Adrenal gland (tissue), 12 donors: ENCODE results near the gene DAZAP1. TPM values are rescaled to one million over a fixed set of nuclear protein-coding genes. Genes with fewer than 3 reads are reported as not detected.

ENCODE experiments used
- DNase-seq, 7 donors: peaks; one replicate each; pipeline ENCODE4 v3.0.0-alpha.2; 2019 to 2020
- H3K27ac ChIP-seq, 5 donors: fragments of 200-600 bp; sonication (generic) in 4 of 5; 1 replicate in 3 of 5; 2 replicates in 2 of 5; pipeline versions ENCODE4 v1.5.1 to v1.8.0; 2016 to 2020; ENCODE audit warnings: mild to moderate bottlenecking in 1 of 5
- H3K27me3 ChIP-seq: fragments of 200-600 bp; 2 replicates; pipeline ENCODE4 v1.8.0; 2021
- H3K36me3 ChIP-seq, 2 donors: fragments of 200-600 bp; replicated peaks in 1 of 2; 1 replicate in 1 of 2; 2 replicates in 1 of 2; pipeline versions ENCODE4 v1.5.1 to v1.8.0; 2018 to 2022
- H3K4me1 ChIP-seq, 2 donors: fragments of 200-600 bp; replicated peaks in 1 of 2; 1 replicate in 1 of 2; 2 replicates in 1 of 2; pipeline versions ENCODE4 v1.5.1 to v1.8.0; 2018 to 2021
- H3K4me3 ChIP-seq, 4 donors: fragments of 200-600 bp; sonication (generic) in 3 of 4; one replicate each; pipeline ENCODE4 v1.5.1; 2016 to 2018
- H3K9me3 ChIP-seq, 3 donors: fragments of 200-600 bp; sonication (generic) in 1 of 3; replicated peaks in 1 of 3; 1 replicate in 2 of 3; 2 replicates in 1 of 3; pipeline versions ENCODE4 v1.5.1 to v1.8.0; 2016 to 2021
- CTCF ChIP-seq, 6 experiments: fragments of 450-650 bp in 4 of 6; fragments of 200-600 bp in 2 of 6; sonication (generic) in 1 of 6; IDR thresholded peaks; 1 replicate in 5 of 6; 2 replicates in 1 of 6; pipeline versions ENCODE4 v1.5.1 to v1.8.0; 2016 to 2021; ENCODE audit warnings: antibody characterized with exemption in 6 of 6, mild to moderate bottlenecking in 2 of 6, moderate library complexity in 1 of 6
- POLR2A ChIP-seq, 2 donors: fragments of 450-650 bp; IDR thresholded peaks; one replicate each; pipeline ENCODE4 v1.6.1; 2017; ENCODE audit warnings: antibody characterized with exemption in 2 of 2, mild to moderate bottlenecking in 2 of 2, moderate library complexity in 1 of 2
- WGBS, 4 donors: extraction: QIAGEN DNeasy Blood & Tissue Kit in 2 of 4; methylation state at CpG; one replicate each; pipeline versions ENCODE4 v1.1.5 to v1.1.7; 2013 to 2017; 5-methylcytosine and 5-hydroxymethylcytosine counted together
- intact Hi-C, 2 donors: fragments of 100-400 bp; cut with DNase I; formaldehyde crosslinking; loops; one replicate each; pipeline versions ENCODE4 v1.14.1 to v1.15.0; 2022 to 2023
- polyA plus RNA-seq, 3 donors: library from polyadenylated mRNA; stranded (reverse); fragments of 200-250 nt in 2 of 3; fragments of 350-450 nt in 1 of 3; fragmentation: Illumina TruSeq in 1 of 3; extraction: RNeasy Lipid Tissue Mini Kit (QIAGEN cat#74804) in 1 of 3; gene quantifications; one replicate each; pipeline ENCODE4 v1.2.3, GENCODE V29; 2013 to 2014
- total RNA-seq, 9 donors: library from RNA; depleted of rRNA in 4 of 9; stranded (reverse); fragments of >200 nt in 4 of 9; fragments of 120-200 nt in 1 of 9; fragmentation: NEBNext Ultra II Directional in 1 of 9; extraction: Animal tissue kit (Norgen Biotek cat#: 25700) in 1 of 9; gene quantifications; one replicate each; pipeline versions ENCODE4 v1.1.0 to v1.2.4, GENCODE V29; 2013 to 2023
- donor health status: healthy with polysubstance abuse.
- donor health status: Bipolar disorder and iron deficiency.
- donor health status: DM: yes; HTN: yes; CAD: no.
- donor health status: DM: no; HTN: no; CAD: no.
- donor health status: DM: no; HTN: no; CAD: no.
- donor health status: DM: yes; HTN: yes; CAD: no.

The DAZAP1 gene
- total and polyA plus RNA-seq, 12 donors: 11.5 to 117 (median 53.1) TPM

DNA sequence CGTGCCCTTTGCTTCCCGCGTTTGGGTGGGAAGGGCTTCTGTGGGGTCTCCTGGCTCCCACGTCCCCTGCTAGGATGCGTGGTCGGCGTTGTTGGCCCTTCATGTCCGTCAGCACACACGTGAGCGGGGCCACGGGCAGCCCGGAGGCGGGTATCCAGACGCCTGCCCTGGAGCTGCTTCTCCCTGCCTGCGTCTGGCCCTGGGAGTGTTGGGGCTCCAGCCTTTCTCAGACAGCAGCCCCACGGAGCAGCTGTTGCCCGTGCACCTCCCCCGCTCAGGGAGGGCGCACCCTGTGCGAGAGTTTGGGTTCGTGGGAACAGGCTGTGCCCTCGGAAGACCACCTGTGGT, 14.5 kb downstream of the DAZAP1 start:
- H3K27me3 ChIP-seq: no peaks in the 10 kb centered on the region
- no peaks in the 10 kb centered on the region for H3K9me3 ChIP-seq
- 60 to 95% (median 70%) methylated on average over 1 to 22 of the region's 22 CpGs for WGBS, 4 donors
- H3K4me1 ChIP-seq: peaks cover 4 to 45% of the 10 kb centered on the region in 2 donors
- DNase-seq: no peak
- intact Hi-C loops: no loop called here
- no peak overlapping the region for H3K4me3 ChIP-seq
- H3K27ac ChIP-seq: peak overlapping the region; percentile 50 to 86 (median 65)
- TF ChIP-seq CTCF (IDR thresholded peaks at IDR 0.05): no peak
- H3K36me3 ChIP-seq: peaks cover 0 to 66% of the 10 kb centered on the region in 2 donors

- Histone ChIP-seq H3K9me3 (no peaks in the 10 kb centered on the region), H3K4me3 (no peak overlapping the region), H3K27ac (peak overlapping the region; percentile 50 to 86 (median 65)), H3K27me3 (no peaks in the 10 kb centered on the region), H3K36me3 (peaks cover 0 to 66% of the 10 kb centered on the region in 2 donors), H3K4me1 (peaks cover under 1 to 41% of the 10 kb centered on the region in 2 donors)
- DNase-seq: peak in 4 of 7 donors; percentile 68 to 81 (median 75)
- TF ChIP-seq CTCF (IDR thresholded peaks at IDR 0.05): no peak
- TF ChIP-seq POLR2A (IDR thresholded peaks at IDR 0.05): peak in 1 of 2 donors; percentile 22
- WGBS, 4 donors: 33 to 38% (median 37%) methylated on average over 15 to 16 of the region's 16 CpGs
- intact Hi-C loops: no loop called here
Measured at GRCh38 chr19:1422360-1422759, 15.0 kb downstream of the DAZAP1 start.

DNA sequence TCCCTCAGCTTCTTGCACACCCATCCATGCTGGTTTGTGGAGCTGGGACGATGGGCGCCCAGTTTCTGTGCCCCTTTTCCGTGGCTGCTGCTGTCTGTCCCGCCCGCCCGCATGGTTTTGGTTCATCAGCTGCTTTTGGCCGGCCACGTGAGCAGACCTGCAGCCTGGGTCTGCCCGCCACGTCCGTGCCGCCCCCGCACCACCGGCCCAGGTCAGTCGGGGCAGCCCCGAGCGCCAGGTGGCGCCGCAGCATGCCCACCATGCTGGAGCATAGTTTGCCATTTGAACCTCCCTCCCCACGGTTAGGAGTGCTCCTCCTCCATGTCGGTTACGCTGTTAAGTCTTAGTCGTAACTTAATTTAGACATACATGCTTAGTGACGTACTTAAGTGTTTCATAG, 15.6 kb downstream of the DAZAP1 start:
- intact Hi-C loops: no loop called here
- peaks cover 0 to 35% of the 10 kb centered on the region in 2 donors for H3K4me1 ChIP-seq
- H3K27me3 ChIP-seq: no peaks in the 10 kb centered on the region
- WGBS, 4 donors: 86 to 93% (median 89%) methylated on average over 10 to 24 of the region's 24 CpGs
- TF ChIP-seq POLR2A (IDR thresholded peaks at IDR 0.05): no peak
- no peak for TF ChIP-seq CTCF (IDR thresholded peaks at IDR 0.05)
- peak overlapping the region; percentile 50 to 86 (median 65) for H3K27ac ChIP-seq
- no peaks in the 10 kb centered on the region for H3K9me3 ChIP-seq
- DNase-seq: no peak
- peaks cover 0 to 67% of the 10 kb centered on the region in 2 donors for H3K36me3 ChIP-seq
- no peak overlapping the region for H3K4me3 ChIP-seq

- TF ChIP-seq CTCF (IDR thresholded peaks at IDR 0.05) (no peak), POLR2A (IDR thresholded peaks at IDR 0.05) (no peak)
- H3K27ac ChIP-seq: peak overlapping the region in 1 of 5 donors; percentile 55
- 84 to 89% (median 87%) methylated on average over 27 to 40 of the region's 40 CpGs for WGBS, 4 donors
- intact Hi-C loops: no loop called here
- no peaks in the 10 kb centered on the region for H3K27me3 ChIP-seq
- no peak for DNase-seq
- peaks cover 0 to 73% of the 10 kb centered on the region in 2 donors for H3K36me3 ChIP-seq
- no peak overlapping the region for H3K4me3 ChIP-seq
- H3K4me1 ChIP-seq: peaks cover under 1 to 29% of the 10 kb centered on the region in 2 donors
- H3K9me3 ChIP-seq: no peaks in the 10 kb centered on the region
Measured at GRCh38 chr19:1423436-1424191, 16.2 kb downstream of the DAZAP1 start.
